ENCODE data around the gene GALNT11.

GRCh38 chr7:152014722-152015121 is 10.8 kb upstream of the GALNT11 start:
- no peak for TF ChIP-seq CTCF (IDR thresholded peaks at IDR 0.05; ENCODE audit: borderline replicate concordance, extremely low read depth, low read length, poor library complexity, severe bottlenecking)
- TF ChIP-seq EZH2 (IDR thresholded peaks at IDR 0.05; ENCODE audit: borderline replicate concordance, low read depth, low read length, severe bottlenecking): no peak

Data from DND-41 (cell line).